Natural killer cell (primary cell): ENCODE data around the gene ACSS1. TPM values are rescaled to one million over a fixed set of nuclear protein-coding genes. Genes with fewer than 3 reads are reported as not detected.
A peak's percentile ranks its signal among the peaks of the same experiment; 100 is the strongest.

ENCODE experiments used
- ATAC-seq, 3 donors: fragments of 150-1000 bp in 2 of 3; fragments of 200-7000 bp in 1 of 3; cut with Tn5 transposase; 1 replicate in 1 of 3; 2 replicates in 2 of 3; pipeline ENCODE4 v1.10.0; 2021; ENCODE audit warnings: mild to moderate bottlenecking in 2 of 3, moderate library complexity in 2 of 3
- DNase-seq, 2 donors: peaks; one replicate each; pipeline versions ENCODE4 v3.0.0 to v3.0.0-alpha.2; 2013 to 2021; ENCODE audit warnings: mixed read lengths in 1 of 2
- H3K27ac ChIP-seq: one replicate; pipeline ENCODE4 v1.5.1; 2013; ENCODE audit warnings: mild to moderate bottlenecking, low read length
- H3K27me3 ChIP-seq: one replicate; pipeline ENCODE4 v1.6.1; 2013; ENCODE audit warnings: low read length; ENCODE audit not compliant: control insufficient read depth, insufficient read depth
- H3K36me3 ChIP-seq: one replicate; pipeline ENCODE4 v1.6.1; 2013; ENCODE audit warnings: low read length; ENCODE audit not compliant: control insufficient read depth, insufficient read depth
- H3K4me1 ChIP-seq: one replicate; pipeline ENCODE4 v1.6.1; 2013; ENCODE audit warnings: low read length; ENCODE audit not compliant: control insufficient read depth, insufficient read depth
- H3K4me3 ChIP-seq: one replicate; pipeline ENCODE4 v1.5.1; 2013; ENCODE audit warnings: low read length
- H3K9me3 ChIP-seq: one replicate; pipeline ENCODE4 v1.6.1; 2013; ENCODE audit warnings: low read length; ENCODE audit not compliant: control insufficient read depth, insufficient read depth
- H3K27ac Mint-ChIP-seq, 2 donors: one replicate each; pipeline ENCODE4 v1.8.0; 2022; ENCODE audit warnings: mild to moderate bottlenecking in 2 of 2, mixed read lengths in 2 of 2, moderate library complexity in 1 of 2
- H3K27me3 Mint-ChIP-seq, 2 donors: one replicate each; pipeline ENCODE4 v1.8.0; 2022; ENCODE audit warnings: low read depth in 2 of 2, mixed read lengths in 2 of 2
- H3K36me3 Mint-ChIP-seq: one replicate; pipeline ENCODE4 v1.8.0; 2022; ENCODE audit warnings: mixed read lengths
- H3K4me1 Mint-ChIP-seq, 2 donors: one replicate each; pipeline ENCODE4 v1.8.0; 2022; ENCODE audit warnings: mixed read lengths in 2 of 2
- H3K4me3 Mint-ChIP-seq: one replicate; pipeline ENCODE4 v1.8.0; 2022; ENCODE audit warnings: mild to moderate bottlenecking, moderate library complexity, mixed read lengths
- H3K9me3 Mint-ChIP-seq, 2 donors: one replicate each; pipeline ENCODE4 v1.8.0; 2022; ENCODE audit warnings: mixed read lengths in 2 of 2
- WGBS: methylation state at CpG from one replicate; pipeline ENCODE4 v1.1.7; 2013; ENCODE audit warnings: missing lambda C conversion rate; ENCODE audit not compliant: insufficient coverage; 5-methylcytosine and 5-hydroxymethylcytosine counted together
- intact Hi-C: fragments of 100-400 bp; cut with micrococcal nuclease; formaldehyde crosslinking; loops from one replicate; pipeline ENCODE4 v1.14.2; 2022
- total RNA-seq, 4 donors: library from RNA; stranded (reverse); fragments of 120-200 nt in 1 of 4; gene quantifications; one replicate each; pipeline versions ENCODE4 v1.2.3 to v1.2.4, GENCODE V29; 2013 to 2022
- TF ChIP-seq, protein P1 (sequence below): fragments of 200-600 bp; IDR thresholded peaks from one replicate; pipeline ENCODE4 v1.8.0; 2022; ENCODE audit warnings: antibody characterized with exemption

ACSS1 gene
- total RNA-seq, 3 donors from 2014 or later (not counting 1 experiment from before 2014, with no cell fraction given) = 46.3 to 67.4 (median 57.4) TPM

DNA sequence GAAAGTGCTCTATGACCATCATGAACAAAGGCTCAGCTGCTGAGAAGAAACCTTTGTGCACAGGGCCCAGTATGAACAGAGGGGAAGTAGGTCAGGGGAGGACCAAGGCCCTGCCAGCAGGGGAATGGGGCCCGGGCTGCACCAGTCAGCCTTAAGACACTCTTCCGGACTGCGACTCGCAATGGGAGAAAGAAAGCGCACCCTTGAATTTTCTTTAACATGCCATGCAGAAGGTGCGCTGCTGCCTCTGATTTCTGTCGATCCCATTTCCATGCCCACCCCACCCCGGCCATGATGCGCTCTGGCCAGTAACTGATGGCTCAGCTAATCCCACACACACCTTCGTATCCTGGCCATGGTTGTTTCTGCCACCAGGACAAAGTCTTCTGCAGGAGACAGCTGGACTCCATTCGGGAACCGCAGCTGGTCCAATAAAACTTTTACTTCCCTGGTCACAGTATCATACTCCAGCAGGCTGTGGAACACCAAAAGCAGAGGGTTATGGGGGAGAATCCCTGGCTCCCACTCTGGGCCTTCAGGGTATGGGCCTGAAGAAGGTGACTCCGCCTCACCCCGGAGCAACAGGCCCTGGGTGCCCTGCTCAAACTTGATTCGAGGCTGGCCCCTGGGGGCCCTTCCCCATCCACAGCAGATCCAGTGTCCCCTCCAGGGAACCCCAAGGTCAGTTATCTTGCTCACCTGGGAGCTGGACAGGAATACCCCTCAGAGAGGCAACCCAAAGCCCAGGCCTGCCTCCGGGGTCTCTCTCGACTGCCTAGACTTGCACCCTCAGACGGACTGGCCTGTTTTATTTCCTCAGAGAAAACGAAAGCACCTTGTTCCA lies 88.5 kb downstream of the ACSS1 start:
- H3K27me3 ChIP-seq = no peaks in the 10 kb centered on the region
- peaks cover 88% of the 10 kb centered on the region for H3K36me3 ChIP-seq
- ATAC-seq (no peak), DNase-seq (no peak)
- no peak overlapping the region for H3K4me3 Mint-ChIP-seq
- H3K9me3 ChIP-seq = no peaks in the 10 kb centered on the region
- intact Hi-C loops = no loop called here
- peaks cover 49% of the 10 kb centered on the region for H3K4me1 ChIP-seq
- no peak overlapping the region for H3K27ac ChIP-seq
- H3K4me1 Mint-ChIP-seq = peaks cover 65 to 76% of the 10 kb centered on the region in 2 donors
- no peaks in the 10 kb centered on the region for H3K9me3 Mint-ChIP-seq
- peak overlapping the region; percentile 89 to 98 for H3K27ac Mint-ChIP-seq
- H3K27me3 Mint-ChIP-seq = no peaks in the 10 kb centered on the region
- H3K36me3 Mint-ChIP-seq = peaks cover 32% of the 10 kb centered on the region
- TF ChIP-seq, protein P1, sequence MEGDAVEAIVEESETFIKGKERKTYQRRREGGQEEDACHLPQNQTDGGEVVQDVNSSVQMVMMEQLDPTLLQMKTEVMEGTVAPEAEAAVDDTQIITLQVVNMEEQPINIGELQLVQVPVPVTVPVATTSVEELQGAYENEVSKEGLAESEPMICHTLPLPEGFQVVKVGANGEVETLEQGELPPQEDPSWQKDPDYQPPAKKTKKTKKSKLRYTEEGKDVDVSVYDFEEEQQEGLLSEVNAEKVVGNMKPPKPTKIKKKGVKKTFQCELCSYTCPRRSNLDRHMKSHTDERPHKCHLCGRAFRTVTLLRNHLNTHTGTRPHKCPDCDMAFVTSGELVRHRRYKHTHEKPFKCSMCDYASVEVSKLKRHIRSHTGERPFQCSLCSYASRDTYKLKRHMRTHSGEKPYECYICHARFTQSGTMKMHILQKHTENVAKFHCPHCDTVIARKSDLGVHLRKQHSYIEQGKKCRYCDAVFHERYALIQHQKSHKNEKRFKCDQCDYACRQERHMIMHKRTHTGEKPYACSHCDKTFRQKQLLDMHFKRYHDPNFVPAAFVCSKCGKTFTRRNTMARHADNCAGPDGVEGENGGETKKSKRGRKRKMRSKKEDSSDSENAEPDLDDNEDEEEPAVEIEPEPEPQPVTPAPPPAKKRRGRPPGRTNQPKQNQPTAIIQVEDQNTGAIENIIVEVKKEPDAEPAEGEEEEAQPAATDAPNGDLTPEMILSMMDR = no peak
- WGBS = 99% methylated on average over 19 of the region's 19 CpGs
- H3K4me3 ChIP-seq = no peak overlapping the region

DNA sequence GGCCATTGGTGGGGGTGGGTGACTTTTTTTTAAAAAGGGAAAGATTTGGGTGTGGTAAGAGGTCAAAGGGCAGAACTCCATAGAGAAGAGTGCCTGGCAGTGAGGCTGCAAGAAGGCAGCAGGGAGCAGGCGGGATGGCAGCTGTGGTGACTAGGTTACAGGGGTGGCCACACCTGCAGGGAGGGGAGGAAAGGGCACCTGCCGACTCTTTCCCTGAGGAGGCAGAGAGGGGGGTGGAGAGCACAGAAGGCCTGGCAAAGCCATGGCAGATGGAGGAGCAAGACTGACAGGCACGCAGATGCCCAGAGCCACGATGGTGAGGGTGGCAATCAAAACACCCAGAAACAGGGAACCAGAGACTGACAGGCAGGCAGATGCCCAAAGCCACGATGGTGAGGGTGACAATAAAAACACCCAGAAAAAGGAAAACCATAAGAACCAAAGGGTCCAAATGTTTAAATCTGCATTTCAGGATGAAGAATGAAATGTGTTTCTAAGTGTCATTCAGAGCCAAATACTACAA lies 89.6 kb downstream of the ACSS1 start:
- no peak for DNase-seq
- peak overlapping the region; percentile 89 to 98 for H3K27ac Mint-ChIP-seq
- H3K4me1 Mint-ChIP-seq = peaks cover 64 to 74% of the 10 kb centered on the region in 2 donors
- H3K27me3 ChIP-seq = no peaks in the 10 kb centered on the region
- peaks cover 91% of the 10 kb centered on the region for H3K36me3 ChIP-seq
- H3K36me3 Mint-ChIP-seq = peaks cover 24% of the 10 kb centered on the region
- ATAC-seq = no peak
- H3K27ac ChIP-seq = peak overlapping the region; percentile 15
- TF ChIP-seq, protein P1 = no peak
- no peaks in the 10 kb centered on the region for H3K9me3 Mint-ChIP-seq
- H3K4me3 ChIP-seq = no peak overlapping the region
- WGBS = 40% methylated on average over 5 of the region's 5 CpGs
- peak overlapping the region; percentile 45 for H3K4me3 Mint-ChIP-seq
- intact Hi-C loops = no loop called here
- peaks cover 59% of the 10 kb centered on the region for H3K4me1 ChIP-seq
- H3K9me3 ChIP-seq = no peaks in the 10 kb centered on the region
- no peaks in the 10 kb centered on the region for H3K27me3 Mint-ChIP-seq

DNA sequence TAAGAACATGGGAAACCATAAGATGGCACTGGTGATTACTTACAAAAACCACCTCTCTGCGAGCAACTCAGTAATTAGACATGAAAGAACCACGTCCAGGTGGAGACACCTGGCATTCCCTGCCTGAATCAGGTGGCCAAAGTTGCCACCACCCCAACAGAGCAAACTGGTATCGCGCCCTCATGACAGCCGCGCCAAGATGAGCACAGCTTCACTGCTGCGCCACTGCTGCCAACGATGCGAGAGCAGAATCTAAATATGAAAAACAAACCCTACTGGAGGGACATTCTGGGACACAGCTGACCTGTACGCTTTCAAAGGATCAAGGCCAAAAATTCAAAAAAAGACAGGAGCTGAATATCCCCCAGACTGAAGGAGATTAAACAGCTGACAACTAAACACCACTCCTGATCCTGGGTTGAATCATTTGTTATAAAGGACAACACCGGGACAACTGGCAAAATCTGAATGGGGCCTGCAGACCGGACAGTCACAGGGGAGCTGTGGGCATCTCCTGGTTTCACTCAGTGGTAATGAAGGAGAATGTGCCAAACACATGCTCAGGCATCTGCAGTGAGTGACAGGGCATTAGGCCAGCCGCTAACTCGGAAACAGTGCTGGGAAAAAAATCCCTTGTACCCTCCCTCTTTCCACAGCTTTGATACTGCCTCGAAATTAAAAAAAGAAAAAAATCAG lies 91.5 kb downstream of the ACSS1 start:
- WGBS = 97% methylated on average over 15 of the region's 15 CpGs
- peak overlapping the region; percentile 98 to 100 for H3K27ac Mint-ChIP-seq
- no peaks in the 10 kb centered on the region for H3K27me3 Mint-ChIP-seq
- peaks cover 79 to 88% of the 10 kb centered on the region in 2 donors for H3K4me1 Mint-ChIP-seq
- Histone ChIP-seq H3K36me3 (peaks cover 90% of the 10 kb centered on the region), H3K9me3 (no peaks in the 10 kb centered on the region), H3K27me3 (no peaks in the 10 kb centered on the region), H3K4me3 (no peak overlapping the region), H3K4me1 (peaks cover 74% of the 10 kb centered on the region), H3K27ac (peak overlapping the region; percentile 8)
- DNase-seq = no peak
- H3K4me3 Mint-ChIP-seq = no peak overlapping the region
- TF ChIP-seq, protein P1 = no peak
- no peaks in the 10 kb centered on the region for H3K9me3 Mint-ChIP-seq
- peaks cover 30% of the 10 kb centered on the region for H3K36me3 Mint-ChIP-seq
- ATAC-seq = no peak
- intact Hi-C loops = no loop called here
